ENCODE data around the gene ISYNA1.

ISYNA1 gene

GRCh38 chr19:18385675-18386542, 52.0 kb downstream of the ISYNA1 start, which contains the start of gene GDF15:
GDF15 (plus strand) TSS chr19:18386158; CDS start chr19:18386190, 32 bp downstream.
- peaks cover 5% of the 10 kb centered on the region for H3K27me3 ChIP-seq (ENCODE audit: control insufficient read depth, insufficient read depth, low read length)
- H3K27ac ChIP-seq (ENCODE audit: low read depth, low read length) = no peak within 1 kb of the TSS
- H3K4me3 ChIP-seq (ENCODE audit: low read length) = peak within 1 kb of the TSS; percentile 55
- H3K4me1 ChIP-seq (ENCODE audit: control insufficient read depth, insufficient read depth, low read length) = no peaks in the 10 kb centered on the region
- H3K36me3 ChIP-seq (ENCODE audit: control insufficient read depth, insufficient read depth, low read length) = no peaks in the 10 kb centered on the region
- no peak within 1 kb of the TSS for H3K9ac ChIP-seq (ENCODE audit: low read length)

- H3K36me3 ChIP-seq (ENCODE audit: control insufficient read depth, insufficient read depth, low read length) = no peaks in the 10 kb centered on the region
- no peak overlapping the region for H3K4me3 ChIP-seq (ENCODE audit: low read length)
- H3K4me1 ChIP-seq (ENCODE audit: control insufficient read depth, insufficient read depth, low read length) = peaks cover 3% of the 10 kb centered on the region
- H3K9ac ChIP-seq (ENCODE audit: low read length) = no peak overlapping the region
- H3K27me3 ChIP-seq (ENCODE audit: control insufficient read depth, insufficient read depth, low read length) = peaks cover 5% of the 10 kb centered on the region
- H3K27ac ChIP-seq (ENCODE audit: low read depth, low read length) = no peak overlapping the region
These were observed 52.6 kb downstream of the ISYNA1 start for GRCh38 chr19:18385359-18385674.

DNA sequence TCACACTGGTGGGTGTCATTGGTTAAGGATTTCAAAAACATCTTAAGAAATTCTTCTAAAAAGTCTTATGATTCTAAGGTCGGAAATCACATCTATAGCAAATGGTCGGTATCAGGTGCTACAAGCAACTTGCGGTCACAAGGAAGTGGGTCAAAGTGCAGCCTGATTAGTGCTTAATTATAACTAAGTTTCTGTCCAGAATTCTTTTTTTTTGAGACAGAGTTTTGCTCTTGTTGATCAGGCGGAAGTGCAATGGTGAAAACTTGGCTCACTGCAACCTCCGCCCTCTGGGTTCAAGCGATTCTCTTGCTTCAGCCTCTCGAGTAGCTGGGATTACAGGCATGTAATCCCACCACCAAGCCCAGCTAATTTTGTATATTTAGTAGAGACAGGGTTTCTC, 53.2 kb downstream of the ISYNA1 start:
- H3K27me3 ChIP-seq (ENCODE audit: control insufficient read depth, insufficient read depth, low read length) = peaks cover 5% of the 10 kb centered on the region
- H3K4me1 ChIP-seq (ENCODE audit: control insufficient read depth, insufficient read depth, low read length) = peaks cover 6% of the 10 kb centered on the region
- H3K4me3 ChIP-seq (ENCODE audit: low read length) = no peak overlapping the region
- no peak overlapping the region for H3K27ac ChIP-seq (ENCODE audit: low read depth, low read length)
- no peak overlapping the region for H3K9ac ChIP-seq (ENCODE audit: low read length)
- H3K36me3 ChIP-seq (ENCODE audit: control insufficient read depth, insufficient read depth, low read length) = no peaks in the 10 kb centered on the region
